ENCODE results near the gene COMMD4.
"Not testable (repeated sequence)": the region's sequence is repeated elsewhere in the genome, so short reads cannot be mapped to it uniquely, and the experiment has no call there.

The COMMD4 gene

GRCh38 chr15:75332093-75332492, 3.8 kb upstream of the COMMD4 start:
- DNase-seq (ENCODE audit: low spot score): not testable (repeated sequence)

- DNase-seq (ENCODE audit: low spot score): not testable (repeated sequence)
These were observed 2.0 kb upstream of the COMMD4 start for GRCh38 chr15:75333654-75334419.

- no peak for DNase-seq (ENCODE audit: low spot score)
These were observed 554 bp upstream of the COMMD4 start for GRCh38 chr15:75335313-75335704.

- no peak for DNase-seq (ENCODE audit: low spot score)
These were observed 2.9 kb downstream of the COMMD4 start for GRCh38 chr15:75338661-75339240.

GRCh38 chr15:75339531-75340240, 3.8 kb downstream of the COMMD4 start:
- no peak for DNase-seq (ENCODE audit: low spot score)

GRCh38 chr15:75342221-75342620, 6.4 kb downstream of the COMMD4 start:
- DNase-seq (ENCODE audit: low spot score): no peak

- DNase-seq (ENCODE audit: low spot score): not testable (repeated sequence)
These were observed 8.1 kb downstream of the COMMD4 start for GRCh38 chr15:75343953-75344352.

GRCh38 chr15:75346796-75347221, 10.9 kb downstream of the COMMD4 start, which contains the start of gene NEIL1:
Gene NEIL1 (plus strand): TSS chr15:75347039. CDS start chr15:75348906, 1,867 bp downstream.
- no peak for DNase-seq (ENCODE audit: low spot score)

GRCh38 chr15:75347222-75348033, 11.6 kb downstream of the COMMD4 start:
- DNase-seq (ENCODE audit: low spot score): peak; percentile 73

- no peak for DNase-seq (ENCODE audit: low spot score)
These were observed 12.2 kb downstream of the COMMD4 start for GRCh38 chr15:75348034-75348561.

- DNase-seq (ENCODE audit: low spot score): no peak
These were observed 12.9 kb downstream of the COMMD4 start for GRCh38 chr15:75348562-75349350.

- DNase-seq (ENCODE audit: low spot score): not testable (repeated sequence)
These were observed 13.4 kb downstream of the COMMD4 start for GRCh38 chr15:75349351-75349669.

- DNase-seq (ENCODE audit: low spot score): no peak
These were observed 14.2 kb downstream of the COMMD4 start for GRCh38 chr15:75349851-75350588.

- DNase-seq (ENCODE audit: low spot score): no peak
These were observed 14.9 kb downstream of the COMMD4 start for GRCh38 chr15:75350601-75351361.

- no peak for DNase-seq (ENCODE audit: low spot score)
These were observed 16.6 kb downstream of the COMMD4 start for GRCh38 chr15:75352186-75353080.

- no peak for DNase-seq (ENCODE audit: low spot score)
These were observed 17.7 kb downstream of the COMMD4 start for GRCh38 chr15:75353604-75354003.

- DNase-seq (ENCODE audit: low spot score): no peak
These were observed 18.6 kb downstream of the COMMD4 start for GRCh38 chr15:75354454-75354853.

- no peak for DNase-seq (ENCODE audit: low spot score)
These were observed 19.5 kb downstream of the COMMD4 start for GRCh38 chr15:75355369-75355768.

- DNase-seq (ENCODE audit: low spot score): no peak
These were observed 20.1 kb downstream of the COMMD4 start for GRCh38 chr15:75356006-75356405.

Measured in Ammon's horn (tissue), 1 donor.